Lower lobe of right lung (tissue), 2 donors: ENCODE data around the gene HLA-DRB1. TPM values are rescaled to one million over a fixed set of nuclear protein-coding genes. Genes with fewer than 3 reads are reported as not detected.
"Not testable (repeated sequence)": the region's sequence is repeated elsewhere in the genome, so short reads cannot be mapped to it uniquely, and the experiment has no call there.

Experiments
- ATAC-seq, 2 donors: fragments of 200-7000 bp; cut with Tn5 transposase; one replicate each; pipeline ENCODE4 v1.9.1; 2020 to 2022; ENCODE audit warnings: mild to moderate bottlenecking in 2 of 2, moderate library complexity in 2 of 2
- DNase-seq: peaks from one replicate; pipeline ENCODE4 v3.0.0-alpha.2; 2020
- H3K27ac ChIP-seq: fragments of 200-600 bp; one replicate; pipeline ENCODE4 v1.8.0; 2022
- H3K27me3 ChIP-seq: fragments of 200-600 bp; one replicate; pipeline ENCODE4 v1.8.0; 2022; ENCODE audit warnings: low read depth
- H3K36me3 ChIP-seq: fragments of 200-600 bp; one replicate; pipeline ENCODE4 v1.8.0; 2022; ENCODE audit warnings: mild to moderate bottlenecking
- H3K4me1 ChIP-seq: fragments of 200-600 bp; one replicate; pipeline ENCODE4 v1.8.0; 2022
- H3K4me3 ChIP-seq: fragments of 200-600 bp; one replicate; pipeline ENCODE4 v1.8.0; 2022; ENCODE audit warnings: mild to moderate bottlenecking
- H3K9me3 ChIP-seq: fragments of 200-600 bp; one replicate; pipeline ENCODE4 v1.8.0; 2022
- CTCF ChIP-seq: fragments of 200-600 bp; IDR thresholded peaks from one replicate; pipeline ENCODE4 v1.8.0; 2022; ENCODE audit warnings: antibody characterized with exemption, mild to moderate bottlenecking
- intact Hi-C: fragments of 100-400 bp; cut with DNase I; formaldehyde crosslinking; loops from one replicate; pipeline ENCODE4 v1.11.0; 2022
- total RNA-seq: library from RNA; stranded (reverse); fragmentation: NEBNext Ultra II Directional; extraction: Animal tissue kit (Norgen Biotek cat#: 25700); gene quantifications from one replicate; pipeline ENCODE4 v1.2.1, GENCODE V29; 2021
- donor health status: DM: no; HTN: yes; CAD: no; lungs with severe emphysema.

HLA-DRB1 gene
- total RNA-seq, 1 donor from 2014 or later = 480 TPM

- ATAC-seq (no peak), DNase-seq (no peak)
- H3K27ac ChIP-seq = peak overlapping the region; percentile 64
Measured at GRCh38 chr6:32603222-32603621, 13.6 kb upstream of the HLA-DRB1 start.

GRCh38 chr6:32602383-32602782 is 12.7 kb upstream of the HLA-DRB1 start:
- no peak for ATAC-seq
- no peaks in the 10 kb centered on the region for H3K9me3 ChIP-seq
- H3K4me1 ChIP-seq = no peaks in the 10 kb centered on the region
- H3K36me3 ChIP-seq = no peaks in the 10 kb centered on the region
- H3K27ac ChIP-seq = no peak overlapping the region
- intact Hi-C loops = no loop called here
- H3K4me3 ChIP-seq = no peak overlapping the region
- H3K27me3 ChIP-seq = no peaks in the 10 kb centered on the region
- DNase-seq = no peak
- no peak for TF ChIP-seq CTCF

More at GRCh38 chr6:32603222-32603621, 13.6 kb upstream of the HLA-DRB1 start:
- H3K4me3 ChIP-seq = no peak overlapping the region
- H3K9me3 ChIP-seq = no peaks in the 10 kb centered on the region
- TF ChIP-seq CTCF = no peak
- no peaks in the 10 kb centered on the region for H3K4me1 ChIP-seq
- no peaks in the 10 kb centered on the region for H3K27me3 ChIP-seq
- intact Hi-C loops = no loop called here
- H3K36me3 ChIP-seq = no peaks in the 10 kb centered on the region

- Histone ChIP-seq H3K27me3 (no peaks in the 10 kb centered on the region), H3K9me3 (no peaks in the 10 kb centered on the region), H3K27ac (no peak overlapping the region), H3K4me1 (no peaks in the 10 kb centered on the region), H3K36me3 (no peaks in the 10 kb centered on the region), H3K4me3 (no peak overlapping the region)
- no peak for ATAC-seq
- no peak for TF ChIP-seq CTCF
- intact Hi-C loops = no loop called here
- no peak for DNase-seq
Measured at GRCh38 chr6:32597024-32597423, 7.4 kb upstream of the HLA-DRB1 start.

- H3K9me3 ChIP-seq, H3K4me1 ChIP-seq, H3K27ac ChIP-seq, H3K36me3 ChIP-seq, H3K27me3 ChIP-seq, intact Hi-C loops, H3K4me3 ChIP-seq, ATAC-seq, DNase-seq: not testable (repeated sequence)
Measured at GRCh38 chr6:32590713-32591112, 1.1 kb upstream of the HLA-DRB1 start.

GRCh38 chr6:32588156-32588555 is 1.5 kb downstream of the HLA-DRB1 start:
- Histone ChIP-seq H3K9me3 (no peaks in the 10 kb centered on the region), H3K27ac (no peak overlapping the region), H3K4me3 (no peak overlapping the region), H3K4me1 (no peaks in the 10 kb centered on the region), H3K27me3 (no peaks in the 10 kb centered on the region), H3K36me3 (no peaks in the 10 kb centered on the region)
- ATAC-seq (no peak), DNase-seq (no peak)
- TF ChIP-seq CTCF = no peak
- intact Hi-C loops = no loop called here

- no peak for ATAC-seq
- H3K4me3 ChIP-seq = no peak overlapping the region
- DNase-seq = no peak
Measured at GRCh38 chr6:32583527-32583898, 6.1 kb downstream of the HLA-DRB1 start.

More at GRCh38 chr6:32583527-32583898, 6.1 kb downstream of the HLA-DRB1 start:
- Histone ChIP-seq H3K27ac (no peak overlapping the region), H3K27me3 (no peaks in the 10 kb centered on the region), H3K9me3 (no peaks in the 10 kb centered on the region), H3K4me1 (no peaks in the 10 kb centered on the region), H3K36me3 (no peaks in the 10 kb centered on the region)
- intact Hi-C loops = no loop called here
- no peak for TF ChIP-seq CTCF
